K562 (cell line): ENCODE results near the gene SPHK1. TPM values are rescaled to one million over a fixed set of nuclear protein-coding genes. Genes with fewer than 3 reads are reported as not detected.

Experiments used
- ATAC-seq: fragments of 200-7000 bp; cut with Tn5 transposase; 3 replicates; pipeline ENCODE4 v1.9.1; 2020; ENCODE audit warnings: moderate library complexity
- BruUV-seq: library from RNA; stranded (reverse); fragments of 400-500 nt; replicated peaks from 2 replicates; lab custom pipeline; 2021; lab: Mats Ljungman, UMichigan
- CTCF ChIA-PET: fragments of 300-600 bp; formaldehyde crosslinking; extraction: SDS; loops from one replicate; lab custom pipeline; 2021; ENCODE audit warnings: low intra/inter-chr PET ratio; lab: Yijun Ruan, JAX
- POLR2A ChIA-PET: fragments of 300-600, 350-650 bp; sonication (Branson Sonifier 250); formaldehyde crosslinking; extraction: SDS; loops from one replicate; lab custom pipeline; 2021; ENCODE audit warnings: antibody characterized with exemption, inconsistent platforms; lab: Yijun Ruan, JAX
- DNase-seq, 4 experiments: peaks; one replicate each; pipeline versions ENCODE4 v3.0.0 to v3.0.0-alpha.2; 2011 to 2018; ENCODE audit warnings: low spot score in 3 of 4, mixed read lengths in 3 of 4; ENCODE audit errors: extremely low read depth in 1 of 4
- FAIRE-seq: peaks from 2 replicates; lab custom pipeline; 2011; peaks lifted over from hg19 to GRCh38; lab: Jason Lieb, UNC
- H2AFZ ChIP-seq: 2 replicates; pipeline ENCODE4 v1.6.0; 2011; ENCODE audit warnings: low read depth, low read length, control low read depth, inconsistent platforms
- H3K27ac ChIP-seq: fragments of 200-600 bp; 3 replicates; pipeline ENCODE4 v1.8.0; 2011; ENCODE audit warnings: low read depth, mild to moderate bottlenecking, control low read depth, inconsistent platforms, low read length, moderate library complexity, mixed read lengths; ENCODE audit errors: extremely low read depth
- H3K27me3 ChIP-seq, 2 experiments: fragments of 300-600 bp in 1 of 2; 2 replicates in 1 of 2; 3 replicates in 1 of 2; pipeline versions ENCODE4 v1.6.0 to v1.8.0; 2011; ENCODE audit warnings: inconsistent platforms in 2 of 2, low read length in 2 of 2, mild to moderate bottlenecking in 1 of 2, mixed read lengths in 1 of 2, moderate library complexity in 1 of 2; ENCODE audit not compliant: control insufficient read depth in 2 of 2, insufficient read depth in 2 of 2
- H3K36me3 ChIP-seq: fragments of 300-600 bp; 3 replicates; pipeline ENCODE4 v1.8.0; 2011; ENCODE audit warnings: mild to moderate bottlenecking, low read length, inconsistent platforms; ENCODE audit not compliant: control insufficient read depth, insufficient read depth
- H3K4me1 ChIP-seq, 2 experiments: fragments of 200-600 bp in 1 of 2; replicated peaks in 1 of 2; 2 replicates in 1 of 2; 3 replicates in 1 of 2; pipeline versions ENCODE4 v1.5.1 to v1.8.0; 2011; ENCODE audit warnings: inconsistent platforms in 2 of 2, low read length in 2 of 2, mild to moderate bottlenecking in 1 of 2, mixed read lengths in 1 of 2, moderate library complexity in 1 of 2; ENCODE audit not compliant: control insufficient read depth in 2 of 2, insufficient read depth in 2 of 2
- H3K4me2 ChIP-seq: 2 replicates; pipeline ENCODE4 v1.6.1; 2011; ENCODE audit warnings: low read length, control low read depth, inconsistent platforms, mixed read lengths; ENCODE audit not compliant: insufficient read depth
- H3K4me3 ChIP-seq: fragments of 200-600 bp; sonication (generic), shearing (Covaris generic); 2 replicates; pipeline ENCODE4 v1.5.1; 2016; ENCODE audit warnings: control low read depth, inconsistent platforms
- H3K79me2 ChIP-seq: fragments of 200-600 bp; 3 replicates; pipeline ENCODE4 v1.8.0; 2011; ENCODE audit warnings: low read length, inconsistent platforms; ENCODE audit not compliant: control insufficient read depth, insufficient read depth
- H3K9ac ChIP-seq, 2 experiments: 2 replicates each; pipeline versions ENCODE4 v1.6.0 to v1.6.1; 2011; ENCODE audit warnings: low read depth in 2 of 2, low read length in 2 of 2, control low read depth in 1 of 2, inconsistent platforms in 1 of 2, mild to moderate bottlenecking in 1 of 2, mixed read lengths in 1 of 2; ENCODE audit not compliant: insufficient read depth in 1 of 2
- H3K9me1 ChIP-seq: one replicate; pipeline ENCODE4 v1.6.0; 2011; ENCODE audit warnings: inconsistent platforms, mild to moderate bottlenecking, low read length, moderate library complexity; ENCODE audit not compliant: control insufficient read depth, insufficient read depth
- H3K9me3 ChIP-seq: replicated peaks from 2 replicates; pipeline ENCODE4 v1.5.1; 2011; ENCODE audit warnings: low read depth, low read length, inconsistent platforms; ENCODE audit not compliant: control insufficient read depth, insufficient read depth
- H4K20me1 ChIP-seq: replicated peaks from 2 replicates; pipeline ENCODE4 v1.6.1; 2011; ENCODE audit warnings: low read length, inconsistent platforms, mixed read lengths; ENCODE audit not compliant: control insufficient read depth, insufficient read depth
- CTCFL ChIP-seq: IDR thresholded peaks from 2 replicates; pipeline ENCODE4 v1.6.1; 2011; ENCODE audit warnings: borderline replicate concordance, low read depth, mild to moderate bottlenecking, moderate library complexity, low read length; ENCODE audit not compliant: insufficient read depth, poor library complexity, severe bottlenecking
- GABPB1 ChIP-seq: sonication (generic); formaldehyde crosslinking; IDR thresholded peaks from 2 replicates; pipeline ENCODE4 v1.8.0; 2022; ENCODE audit warnings: mild to moderate bottlenecking, missing genetic modification reagents
- GTF2A2 ChIP-seq: IDR thresholded peaks from 2 replicates; pipeline ENCODE4 v1.6.1; 2016; ENCODE audit warnings: mild to moderate bottlenecking, missing genetic modification characterization, missing compliant biosample characterization
- NR3C1 ChIP-seq: sonication (generic); formaldehyde crosslinking; IDR thresholded peaks from 2 replicates; pipeline ENCODE4 v1.8.1; 2022; ENCODE audit warnings: missing genetic modification reagents
- TGIF2 ChIP-seq: sonication (generic); formaldehyde crosslinking; IDR thresholded peaks from 2 replicates; pipeline ENCODE4 v1.8.1; 2022; ENCODE audit warnings: mild to moderate bottlenecking, missing genetic modification reagents, moderate library complexity
- ZNF324 ChIP-seq: fragments of 250-450 bp; sonication (Bioruptor Pico); IDR thresholded peaks from 2 replicates; pipeline ENCODE4 v1.4.0; 2020; ENCODE audit warnings: mild to moderate bottlenecking
- WGBS: fragments of 100-300 bp; shearing (Covaris generic); methylation state at CpG from one replicate; pipeline ENCODE4 v1.1.6; 2016; ENCODE audit warnings: low coverage, mixed read lengths; ENCODE audit not compliant: insufficient coverage; ENCODE audit errors: missing lambda C conversion rate; 5-methylcytosine and 5-hydroxymethylcytosine counted together
- in situ Hi-C: fragments of 300-500 bp; cut with MboI; formaldehyde crosslinking; loops from 4 replicates; pipeline ENCODE4 v1.15.0; 2018; ENCODE audit warnings: inconsistent platforms, mixed read lengths
- intact Hi-C: fragments of 100-400 bp; cut with micrococcal nuclease; formaldehyde crosslinking; loops from 2 replicates; pipeline ENCODE4 v1.14.2; 2022
- polyA plus RNA-seq, 8 experiments: library from polyadenylated mRNA; depleted of rRNA in 4 of 8; stranded (reverse) in 5 of 8; unstranded in 3 of 8; fragments of >200 nt; fragmentation: Nextera tagmentation in 2 of 8; fragmentation: Illumina TruSeq in 1 of 8; extraction: Ambion mirVana in 2 of 8; extraction: Trizol in 1 of 8; gene quantifications; 2 replicates each; pipeline versions ENCODE4 v1.2.1 to v1.2.3, GENCODE V29; 2011 to 2014; ENCODE audit warnings: inconsistent platforms in 1 of 8, missing spikeins in 1 of 8
- total RNA-seq, 7 experiments: library from RNA; depleted of rRNA in 6 of 7; stranded (reverse); fragments of >200 nt in 6 of 7; fragmentation: Illumina TruSeq in 2 of 7; extraction: Trizol in 2 of 7; gene quantifications; 2 replicates each; pipeline versions ENCODE4 v1.2.1 to v1.2.3, GENCODE V29; 2011 to 2021; ENCODE audit warnings: low replicate concordance in 1 of 7
- TF ChIP-seq, protein P1 (sequence below): fragments of 450-650 bp; IDR thresholded peaks from 2 replicates; pipeline ENCODE4 v1.6.1; 2016; ENCODE audit warnings: missing biosample characterization, missing genetic modification characterization

The SPHK1 gene
- total and polyA plus RNA-seq, 9 of the 15 experiments (the other 6 are each of a cell fraction or from before 2014, with no cell fraction given) = 0.21 to 60.3 (median 14.5) TPM

DNA sequence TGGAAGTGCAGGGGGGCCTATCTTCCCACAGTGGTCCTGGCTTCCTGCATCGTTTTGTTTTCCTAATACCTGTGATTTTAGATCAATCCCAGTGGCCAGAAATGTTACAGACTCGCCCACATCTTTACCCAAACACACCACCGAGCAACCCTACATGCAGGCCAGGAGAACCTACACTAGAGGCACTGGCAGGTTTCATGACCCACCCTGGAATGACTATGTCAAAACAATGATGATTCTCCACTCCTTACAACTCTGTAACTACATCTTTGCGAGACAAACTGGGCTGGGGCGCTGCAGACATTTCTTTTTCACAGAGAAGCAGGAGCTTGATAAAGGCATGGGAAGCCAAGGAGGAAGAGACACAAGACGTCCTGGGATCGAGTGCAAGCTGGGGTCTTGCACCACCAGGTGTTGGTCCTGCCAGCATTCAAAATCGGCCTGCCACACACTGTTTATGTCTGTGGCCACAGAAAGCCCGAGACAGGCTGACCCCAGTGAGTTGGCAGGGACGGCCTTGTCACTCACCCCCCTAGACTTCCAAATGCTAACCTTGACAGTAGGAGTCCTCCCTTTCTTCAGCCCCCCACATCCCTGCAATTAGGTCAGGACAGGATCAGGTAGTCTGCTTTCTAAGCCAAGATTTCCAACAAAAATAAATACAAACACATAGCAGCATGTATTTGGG lies 36.1 kb downstream of the SPHK1 start:
- in situ Hi-C loops (no loop called here), intact Hi-C loops (no loop called here)
- H2AFZ ChIP-seq = no peak overlapping the region
- H3K27ac ChIP-seq = no peak overlapping the region
- POLR2A ChIA-PET = interaction anchor here (0.6 kb wide), 2 partner anchors 80 to 120 kb away, joined by 3 read pairs; no protein-coding TSS in a partner anchor
- H3K4me1 ChIP-seq = peaks cover 8 to 28% of the 10 kb centered on the region in 2 experiments; a peak in 4 of 5 replicates
- H3K9me3 ChIP-seq = no peaks in the 10 kb centered on the region
- peaks cover 9% of the 10 kb centered on the region; the same call in 2 of the 3 replicates for H3K36me3 ChIP-seq
- H3K4me3 ChIP-seq = no peak overlapping the region
- H4K20me1 ChIP-seq = peaks cover 13% of the 10 kb centered on the region
- ATAC-seq (no peak), DNase-seq (no peak), FAIRE-seq (no peak)
- peaks cover 49% of the 10 kb centered on the region for H3K79me2 ChIP-seq
- H3K27me3 ChIP-seq = no peaks in the 10 kb centered on the region
- no peaks in the 10 kb centered on the region for H3K9me1 ChIP-seq
- H3K9ac ChIP-seq = no peak overlapping the region; a peak in 1 of 4 replicates
- H3K4me2 ChIP-seq = no peak overlapping the region
- TF ChIP-seq NR3C1 (CRISPR knock-in tag) (no peak), GTF2A2 (tag) (no peak), ZNF324 (CRISPR knock-in tag) (no peak), GABPB1 (no peak), TGIF2 (no peak), CTCFL (no peak)
- TF ChIP-seq, protein P1, sequence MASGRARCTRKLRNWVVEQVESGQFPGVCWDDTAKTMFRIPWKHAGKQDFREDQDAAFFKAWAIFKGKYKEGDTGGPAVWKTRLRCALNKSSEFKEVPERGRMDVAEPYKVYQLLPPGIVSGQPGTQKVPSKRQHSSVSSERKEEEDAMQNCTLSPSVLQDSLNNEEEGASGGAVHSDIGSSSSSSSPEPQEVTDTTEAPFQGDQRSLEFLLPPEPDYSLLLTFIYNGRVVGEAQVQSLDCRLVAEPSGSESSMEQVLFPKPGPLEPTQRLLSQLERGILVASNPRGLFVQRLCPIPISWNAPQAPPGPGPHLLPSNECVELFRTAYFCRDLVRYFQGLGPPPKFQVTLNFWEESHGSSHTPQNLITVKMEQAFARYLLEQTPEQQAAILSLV (tag) = no peak
- CTCF ChIA-PET = no interaction called here
- WGBS = 69% methylated on average over 10 of the region's 10 CpGs
- no TSS peak for BruUV-seq
